NT2/D1 (cell line): Measurements from ENCODE around the gene ITGAL.

Source experiments
- SUZ12 ChIP-seq: IDR thresholded peaks from 2 replicates; pipeline ENCODE4 v1.6.1; 2011; ENCODE audit not compliant: insufficient read length, insufficient read depth; ENCODE audit errors: extremely low read depth
- YY1 ChIP-seq: IDR thresholded peaks from 2 replicates; pipeline ENCODE4 v1.6.1; 2011; ENCODE audit not compliant: insufficient read length, insufficient read depth
- ZNF274 ChIP-seq: IDR thresholded peaks from 2 replicates; pipeline ENCODE4 v1.6.1; 2011; ENCODE audit warnings: mild to moderate bottlenecking, low read depth, low read length

GRCh38 chr16:30565984-30566383, 93.4 kb downstream of the ITGAL start:
- TF ChIP-seq YY1: no peak
- TF ChIP-seq ZNF274: no peak
- TF ChIP-seq SUZ12: no peak
